Left hindlimb (tissue), 1 donor: Measurements from ENCODE around the gene ZNRF4.
A peak's percentile ranks its signal among the peaks of the same experiment; 100 is the strongest.
"Not testable (repeated sequence)": the region's sequence is repeated elsewhere in the genome, so short reads cannot be mapped to it uniquely, and the experiment has no call there.

Source experiments
- DNase-seq: peaks from one replicate; pipeline ENCODE4 v3.0.0-alpha.2; 2018

Gene ZNRF4, protein sequence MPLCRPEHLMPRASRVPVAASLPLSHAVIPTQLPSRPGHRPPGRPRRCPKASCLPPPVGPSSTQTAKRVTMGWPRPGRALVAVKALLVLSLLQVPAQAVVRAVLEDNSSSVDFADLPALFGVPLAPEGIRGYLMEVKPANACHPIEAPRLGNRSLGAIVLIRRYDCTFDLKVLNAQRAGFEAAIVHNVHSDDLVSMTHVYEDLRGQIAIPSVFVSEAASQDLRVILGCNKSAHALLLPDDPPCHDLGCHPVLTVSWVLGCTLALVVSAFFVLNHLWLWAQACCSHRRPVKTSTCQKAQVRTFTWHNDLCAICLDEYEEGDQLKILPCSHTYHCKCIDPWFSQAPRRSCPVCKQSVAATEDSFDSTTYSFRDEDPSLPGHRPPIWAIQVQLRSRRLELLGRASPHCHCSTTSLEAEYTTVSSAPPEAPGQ

DNA sequence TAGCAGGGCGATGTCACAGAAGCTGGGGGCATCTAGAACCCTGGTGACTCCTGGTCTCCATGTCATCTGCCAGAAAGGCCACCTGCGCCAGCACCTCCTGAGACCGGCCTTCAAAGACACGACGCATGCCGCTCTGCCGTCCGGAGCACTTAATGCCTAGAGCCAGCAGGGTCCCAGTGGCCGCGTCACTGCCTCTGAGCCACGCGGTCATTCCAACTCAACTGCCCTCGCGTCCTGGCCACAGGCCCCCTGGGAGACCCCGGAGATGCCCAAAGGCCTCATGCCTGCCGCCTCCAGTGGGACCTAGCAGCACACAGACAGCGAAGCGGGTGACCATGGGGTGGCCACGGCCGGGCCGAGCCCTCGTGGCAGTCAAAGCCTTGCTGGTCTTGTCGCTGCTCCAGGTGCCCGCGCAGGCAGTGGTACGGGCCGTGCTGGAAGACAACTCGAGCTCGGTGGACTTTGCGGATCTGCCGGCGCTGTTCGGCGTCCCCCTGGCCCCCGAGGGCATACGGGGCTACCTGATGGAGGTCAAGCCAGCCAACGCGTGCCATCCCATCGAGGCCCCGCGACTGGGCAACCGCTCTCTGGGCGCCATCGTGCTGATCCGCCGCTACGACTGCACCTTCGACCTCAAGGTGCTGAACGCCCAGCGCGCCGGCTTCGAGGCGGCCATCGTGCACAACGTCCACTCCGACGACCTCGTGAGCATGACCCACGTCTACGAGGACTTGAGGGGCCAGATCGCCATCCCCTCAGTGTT is at the start of gene ZNRF4:
ZNRF4 (plus strand) TSS at position 51 of the 763 bp plus-strand sequence; CDS start at position 126, 75 bp downstream.
- DNase-seq, result no peak

DNA sequence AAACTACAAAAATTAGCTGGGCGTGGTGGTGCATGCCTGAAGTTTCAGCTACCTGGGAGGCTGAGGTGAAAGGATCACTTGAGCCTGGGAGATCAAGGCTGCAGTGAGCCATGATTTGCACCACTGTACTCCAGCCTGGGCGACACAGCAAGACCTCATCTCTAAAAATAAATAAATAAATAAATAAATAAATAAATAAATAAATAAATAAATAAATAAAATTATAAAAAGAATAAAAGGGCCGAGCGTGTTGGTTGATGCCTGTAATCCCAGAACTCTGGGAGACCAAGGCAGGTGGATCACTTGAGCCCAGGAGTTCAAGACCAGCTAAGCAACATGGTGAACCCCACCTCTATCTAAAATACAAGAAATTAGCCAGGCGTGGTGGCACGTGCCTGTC is 49.0 kb upstream of the ZNRF4 start:
- DNase-seq, result not testable (repeated sequence)

DNA sequence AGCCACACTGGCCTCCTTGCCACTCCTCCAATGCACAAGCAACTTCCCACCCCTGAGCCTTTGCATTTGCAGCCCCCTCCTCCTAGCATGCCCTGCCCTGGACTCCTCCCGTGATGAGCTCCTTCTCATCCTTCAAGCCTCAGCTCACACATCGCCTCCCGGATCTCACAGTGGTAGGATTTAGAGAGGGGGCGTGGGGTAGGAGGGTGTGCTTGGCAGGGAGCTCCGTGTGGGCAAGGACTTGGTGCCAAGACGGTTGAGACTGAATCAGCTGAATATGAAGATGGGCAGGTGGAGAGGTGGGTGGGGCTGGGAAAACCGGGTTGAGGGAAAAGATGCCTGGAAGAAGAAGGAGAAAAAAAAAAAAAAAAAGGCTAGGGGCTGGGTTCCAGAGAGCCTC is 48.4 kb upstream of the ZNRF4 start:
- no peak for DNase-seq

DNA sequence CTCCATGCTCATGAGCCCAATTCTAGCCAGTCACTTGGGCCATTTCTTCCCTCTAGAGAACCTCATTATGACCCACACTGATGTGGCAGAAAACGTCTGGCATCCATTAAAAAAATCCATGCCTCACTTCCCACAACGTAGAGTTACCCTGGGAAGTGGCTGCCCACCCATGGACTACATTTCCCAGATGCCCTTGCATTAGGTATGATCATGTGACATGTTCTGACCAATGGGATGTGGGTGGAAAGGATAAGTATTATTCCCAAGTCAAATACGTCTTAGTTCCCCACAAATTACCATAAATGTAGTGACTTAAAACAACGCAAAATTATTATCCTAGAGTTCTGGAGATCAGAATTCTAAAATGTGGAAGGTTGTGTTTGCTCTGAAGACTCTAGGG is 47.9 kb upstream of the ZNRF4 start:
- DNase-seq, result no peak

DNA sequence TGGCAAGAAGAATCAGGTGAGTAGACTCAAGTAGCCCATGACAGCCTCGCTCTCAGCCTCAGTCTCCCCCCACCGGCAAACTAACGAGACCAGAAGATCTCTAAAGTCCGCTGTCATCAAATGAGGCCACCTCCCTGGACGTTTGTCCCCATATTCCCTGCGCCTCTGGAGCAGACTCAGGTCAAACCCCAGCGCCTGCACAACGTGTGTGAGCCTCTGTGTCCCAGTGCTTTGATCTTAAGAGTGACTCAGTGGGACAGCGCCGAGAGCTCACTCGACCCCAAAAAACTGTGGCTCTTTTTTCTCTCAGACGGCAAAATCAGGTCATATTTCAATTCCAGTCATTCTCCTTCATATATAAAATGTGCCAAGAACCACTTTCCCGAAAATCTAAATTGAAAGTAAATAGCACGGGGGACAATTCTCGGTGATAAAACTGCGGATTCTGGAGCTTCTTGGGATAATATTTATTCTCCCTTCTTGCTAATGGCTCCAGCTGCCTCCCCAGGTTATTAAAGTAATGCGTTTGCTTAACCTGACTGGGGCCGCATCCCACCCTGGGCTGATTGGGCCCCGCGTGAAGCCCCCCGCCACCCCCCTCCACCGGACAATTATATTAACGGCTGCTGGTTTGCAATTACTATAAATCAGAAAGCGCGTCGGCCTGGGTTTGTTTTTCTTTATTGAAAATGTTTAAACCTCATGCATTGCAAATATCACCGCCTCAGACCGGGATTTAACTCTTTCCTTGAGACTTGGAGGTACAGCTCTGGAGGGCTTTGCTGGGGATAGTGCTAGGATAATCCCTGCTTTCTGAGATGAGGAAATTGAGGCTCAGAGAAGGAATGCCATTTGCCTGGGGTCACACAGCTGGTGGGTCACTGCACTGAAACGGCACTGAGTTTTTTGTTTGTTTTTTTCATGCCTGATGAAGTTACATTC is 37.5 kb upstream of the ZNRF4 start:
- DNase-seq, result no peak

DNA sequence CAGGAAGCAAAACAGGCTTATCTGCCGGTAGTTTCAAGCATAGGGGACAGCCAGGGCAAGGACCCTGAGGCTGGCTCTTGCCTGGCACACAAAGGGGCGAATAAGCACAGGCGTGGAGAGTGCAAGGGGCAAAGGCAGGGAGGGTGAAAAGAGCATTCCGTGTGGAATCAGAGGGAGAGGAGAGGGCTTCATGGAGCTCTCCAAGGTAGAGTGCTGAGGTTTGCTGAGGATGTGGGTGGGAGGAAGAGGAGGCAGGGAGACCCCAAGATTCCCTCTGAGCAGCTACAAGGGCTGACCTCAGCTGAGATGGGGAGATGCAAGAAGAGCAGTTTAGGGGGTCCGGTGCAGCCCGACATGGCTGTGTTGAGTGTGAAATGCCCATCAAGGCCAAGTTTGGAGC is 36.5 kb upstream of the ZNRF4 start:
- DNase-seq, result no peak

DNA sequence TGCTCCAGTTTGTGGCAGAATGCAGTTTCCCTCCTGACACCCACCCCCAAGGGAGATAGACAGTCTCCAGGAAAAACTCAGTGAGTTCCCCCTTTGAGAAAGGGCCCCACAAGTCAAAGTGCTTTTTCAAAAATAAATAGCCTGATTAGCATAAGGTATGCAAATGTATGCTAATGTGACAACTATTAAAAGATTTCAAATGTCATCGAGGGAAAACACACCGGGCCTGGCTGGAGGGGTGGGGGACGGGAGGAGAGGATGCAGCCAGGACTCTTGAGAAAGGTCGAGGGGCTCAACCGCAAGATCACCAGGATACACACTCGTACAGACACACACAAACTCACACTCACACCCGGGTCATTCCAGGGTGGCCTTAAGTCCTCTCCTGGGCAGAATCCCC is 34.3 kb upstream of the ZNRF4 start:
- DNase-seq, result no peak

DNA sequence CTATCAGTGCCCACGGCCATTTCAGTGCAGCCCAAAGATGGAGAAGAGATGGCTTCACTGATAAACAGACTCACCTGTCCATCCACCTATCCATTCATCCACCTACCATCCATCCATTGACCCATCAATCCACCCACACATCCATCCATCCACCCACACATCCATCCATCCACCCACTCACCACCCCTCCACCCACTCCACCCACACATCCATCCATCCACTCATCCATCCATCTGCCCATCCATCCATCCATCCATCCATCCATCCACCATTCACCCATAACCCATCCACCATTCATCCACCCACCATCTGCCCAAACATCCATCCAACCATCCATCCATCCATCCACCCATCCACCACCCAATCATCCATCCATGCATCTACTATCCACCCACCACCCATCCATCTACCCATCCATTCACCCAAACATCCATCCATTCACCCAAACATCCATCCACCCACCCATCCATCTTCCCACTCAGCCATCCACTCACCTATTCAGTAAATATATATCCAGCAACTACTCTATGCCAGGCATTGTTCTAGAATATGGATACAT is 31.6 kb upstream of the ZNRF4 start:
- DNase-seq, result no peak

DNA sequence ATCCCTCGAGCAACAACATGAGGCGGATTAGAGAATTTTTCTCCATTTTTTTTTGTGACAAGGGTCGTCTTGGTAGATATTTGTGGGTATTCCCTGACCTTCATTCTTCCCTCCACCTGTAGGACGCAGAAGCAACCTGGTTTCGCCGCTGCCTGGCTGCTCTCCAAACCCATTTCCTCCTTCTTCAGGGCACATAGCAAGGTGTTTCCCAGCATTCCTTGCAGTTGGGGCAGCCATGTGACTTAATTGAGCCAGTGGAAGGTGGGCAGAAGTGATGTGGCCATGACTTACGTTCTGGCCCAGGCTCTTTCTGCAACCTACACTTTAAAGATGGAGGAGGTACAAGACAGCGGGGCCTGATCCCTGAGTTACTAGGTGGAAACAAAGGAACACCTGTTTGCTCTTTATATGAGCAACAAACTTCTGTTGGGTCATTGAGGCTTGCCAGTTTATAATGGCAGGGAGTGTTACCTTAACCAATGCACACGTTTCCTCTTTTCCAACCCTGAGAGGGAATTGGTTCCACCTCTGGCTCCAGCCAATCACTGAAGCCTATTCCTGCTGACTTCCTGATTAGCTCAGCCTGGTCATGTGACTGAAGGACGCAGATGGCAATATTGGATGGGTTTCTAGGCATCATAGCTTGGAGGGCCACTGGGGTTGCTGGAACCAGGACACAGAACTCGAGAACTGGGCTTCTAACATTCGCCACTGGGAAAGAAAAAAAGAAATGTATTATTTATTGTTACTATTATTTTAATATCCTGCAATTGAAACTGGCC is 30.8 kb upstream of the ZNRF4 start:
- no peak for DNase-seq

DNA sequence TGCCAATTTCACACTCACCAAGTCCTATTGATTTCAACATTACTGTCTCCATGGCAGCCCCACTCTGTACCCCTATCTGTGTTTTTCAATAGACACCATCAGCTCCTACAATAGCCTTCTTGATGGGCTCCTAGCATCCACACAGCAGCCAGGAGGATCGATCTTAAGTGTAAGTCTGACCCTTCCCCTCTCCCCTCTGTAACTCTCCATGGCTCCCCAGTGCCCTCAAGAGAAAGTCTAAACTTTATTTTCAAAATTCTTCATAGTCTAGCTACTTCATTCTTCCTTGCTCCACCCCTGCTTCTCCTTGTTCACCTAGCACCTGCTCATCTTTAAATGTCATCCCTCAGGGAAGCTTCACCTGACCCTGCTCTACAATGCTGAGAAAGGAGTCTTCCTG is 30.0 kb upstream of the ZNRF4 start:
- no peak for DNase-seq

DNA sequence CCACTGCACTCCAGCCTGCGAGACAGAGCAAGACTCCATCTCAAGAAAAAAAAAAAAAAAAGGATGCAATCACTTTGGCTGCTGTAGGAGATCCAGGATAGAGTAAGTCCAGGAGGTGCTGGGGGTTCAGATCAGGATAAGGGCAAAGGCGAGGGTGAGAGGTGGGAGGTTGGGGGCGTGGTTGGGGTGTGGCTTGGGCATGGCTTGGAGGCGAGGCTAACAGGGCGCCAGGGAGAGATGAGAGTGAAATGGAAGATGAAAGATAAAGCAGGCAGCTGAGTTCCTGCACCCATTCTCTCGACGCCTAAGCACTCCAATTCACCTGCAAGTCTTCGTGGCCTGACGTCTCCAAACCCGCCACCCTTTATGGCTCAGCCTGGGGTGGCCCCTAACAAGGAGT is 25.0 kb upstream of the ZNRF4 start:
- no peak for DNase-seq

DNA sequence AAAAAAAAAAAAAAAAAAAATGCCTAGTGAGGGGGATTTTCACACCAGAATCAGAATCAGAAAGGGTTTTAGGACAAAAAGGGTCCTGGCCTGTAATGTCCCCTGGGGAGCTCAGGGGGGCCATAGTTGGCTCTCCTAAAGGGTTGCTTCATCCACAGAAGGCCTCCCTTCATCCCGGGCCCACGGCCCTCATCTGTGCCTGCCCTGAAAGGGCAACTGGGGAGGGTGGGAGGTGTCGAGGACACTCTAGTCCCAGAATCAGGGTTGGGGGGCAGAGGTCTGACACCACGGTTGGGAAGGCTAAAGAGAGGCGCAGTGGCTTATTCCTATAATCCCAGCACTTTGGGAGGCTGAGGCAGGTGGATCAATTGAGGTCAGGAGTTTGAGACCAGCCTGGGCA is 22.5 kb upstream of the ZNRF4 start:
- no peak for DNase-seq

DNA sequence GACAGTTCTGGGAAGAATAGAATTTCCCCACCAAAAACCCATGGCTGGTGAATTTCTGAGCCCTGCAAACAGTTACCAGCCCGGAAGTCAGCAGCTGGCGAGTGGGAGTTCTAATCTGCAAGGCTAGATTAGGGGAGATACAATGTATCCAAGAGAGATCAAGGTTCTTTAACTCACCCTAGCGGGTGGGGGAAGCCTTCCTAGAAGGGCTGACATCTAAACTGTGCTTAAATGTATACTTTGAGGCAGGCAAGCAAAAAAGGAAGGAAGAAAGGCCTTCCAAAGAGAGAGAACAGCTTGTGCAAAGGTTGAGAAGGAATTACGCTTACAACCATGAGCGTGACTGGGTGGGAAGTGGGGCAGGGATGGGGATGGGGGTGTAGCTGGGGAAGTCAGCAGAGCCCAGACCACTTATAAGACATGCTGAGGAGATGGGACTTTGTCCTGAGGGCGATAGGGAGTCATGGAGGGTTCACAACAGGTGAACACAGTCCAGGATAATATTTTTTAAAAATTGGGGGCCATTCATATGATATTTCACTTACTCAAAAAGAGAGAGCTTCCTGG is 20.8 kb upstream of the ZNRF4 start:
- DNase-seq, result no peak

DNA sequence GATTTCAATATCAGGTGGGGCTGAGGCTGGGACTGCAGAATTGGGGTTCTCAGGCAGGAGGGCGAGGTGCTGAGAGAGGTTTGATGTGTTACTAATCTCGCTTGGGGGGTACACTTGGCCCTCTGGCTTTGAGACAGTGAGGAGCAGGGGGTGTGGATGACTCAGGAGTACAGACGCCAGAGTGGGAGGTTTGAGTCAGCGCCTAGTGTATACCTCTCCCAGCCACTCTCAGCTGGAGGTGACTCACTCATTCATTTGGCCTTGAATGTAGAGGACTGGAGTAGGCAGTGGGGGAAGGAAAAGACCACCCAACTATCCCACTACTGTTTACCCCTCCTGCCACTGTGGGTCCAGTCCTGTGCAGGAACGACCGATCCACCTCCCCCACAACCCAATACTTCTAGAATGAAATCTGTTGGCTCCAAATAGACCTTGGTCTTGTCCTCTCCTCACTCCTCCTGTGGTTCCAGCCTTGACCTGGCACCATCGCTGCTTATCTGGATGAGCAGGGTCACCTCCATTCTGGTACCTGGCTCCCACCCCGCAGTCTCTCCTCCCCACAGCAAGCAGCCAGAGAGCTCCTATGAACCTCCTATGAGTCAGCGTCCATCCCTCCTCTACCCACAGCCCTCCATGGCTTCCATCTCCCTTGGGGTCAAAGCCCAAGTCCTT is 20.1 kb upstream of the ZNRF4 start:
- DNase-seq, result no peak

DNA sequence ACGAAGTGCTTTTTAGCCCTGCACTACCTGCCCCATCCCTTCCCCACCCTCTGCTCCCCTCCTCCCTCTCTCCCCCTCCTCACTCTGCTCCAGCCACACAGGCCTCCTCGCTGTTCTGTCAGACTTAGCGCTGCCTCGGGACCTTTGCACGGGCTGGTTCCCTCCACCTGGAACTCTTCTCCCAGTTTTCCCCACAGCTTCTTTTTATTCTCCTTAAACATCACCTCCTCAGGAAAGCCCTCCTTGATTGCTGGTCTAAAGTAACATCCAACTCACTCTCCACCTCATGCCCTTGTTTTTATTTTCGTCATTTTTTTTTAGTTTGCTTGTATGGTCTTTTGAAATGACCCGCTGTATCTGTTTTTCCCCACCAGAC is 19.6 kb upstream of the ZNRF4 start:
- no peak for DNase-seq

DNA sequence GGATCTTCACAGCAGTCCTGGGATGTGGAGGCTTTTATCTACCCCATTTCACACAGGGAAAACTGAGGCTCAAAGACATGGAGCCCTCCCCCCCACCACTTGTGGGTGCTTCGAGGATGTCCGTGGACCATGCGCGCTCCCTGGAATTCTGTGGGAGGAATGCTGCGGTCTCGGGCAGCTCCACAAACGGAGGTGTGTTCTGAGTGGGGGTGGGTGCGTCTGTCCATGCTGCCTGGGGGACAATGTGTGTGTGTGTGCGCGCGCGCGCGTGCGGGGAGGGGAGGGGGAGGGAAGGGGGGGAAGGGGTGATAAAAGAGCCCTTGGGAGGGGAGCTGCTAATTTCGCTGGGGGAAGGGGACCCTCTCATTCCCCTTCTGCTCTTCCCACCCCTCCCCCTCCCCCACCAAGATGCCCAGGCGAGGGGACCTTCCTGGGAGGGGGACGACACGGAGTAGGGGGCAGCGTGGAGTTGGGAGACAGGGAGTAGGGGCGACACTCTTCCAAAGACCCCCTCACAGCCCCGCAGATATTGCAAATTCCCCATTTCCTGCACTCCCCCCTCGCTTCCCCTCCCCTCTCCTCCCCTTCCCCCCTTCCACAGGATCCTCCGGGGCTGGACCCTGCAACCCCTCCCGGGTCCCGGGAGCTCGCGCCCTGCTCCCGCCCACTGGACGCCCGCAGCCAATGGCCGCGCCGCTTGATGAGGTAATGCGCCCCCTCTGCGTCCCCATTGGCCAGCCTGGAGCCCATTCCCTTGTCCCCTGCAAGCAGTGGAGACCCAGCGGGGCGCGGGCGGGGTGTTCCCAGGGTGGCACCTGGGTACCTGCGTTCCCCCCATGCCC is 18.9 kb upstream of the ZNRF4 start:
- peak; percentile 47 for DNase-seq

DNA sequence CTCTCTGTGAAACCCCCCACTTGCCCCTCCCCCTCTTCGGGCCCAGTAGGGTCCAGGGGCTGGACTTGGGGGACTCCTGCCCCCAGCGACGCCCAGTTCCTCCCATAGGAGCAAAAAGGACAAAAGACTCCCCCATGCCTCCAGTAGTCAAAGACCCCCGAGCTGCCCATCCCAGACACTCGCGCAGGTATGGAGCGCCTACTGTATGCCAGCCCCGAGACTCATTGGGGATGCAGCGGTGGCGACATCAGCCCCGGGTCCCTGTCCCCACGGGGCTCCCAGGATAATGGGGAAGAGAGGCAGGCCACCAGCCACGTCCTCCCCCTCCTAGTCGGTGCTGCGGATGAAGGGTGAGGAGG is 18.3 kb upstream of the ZNRF4 start:
- no peak for DNase-seq

DNA sequence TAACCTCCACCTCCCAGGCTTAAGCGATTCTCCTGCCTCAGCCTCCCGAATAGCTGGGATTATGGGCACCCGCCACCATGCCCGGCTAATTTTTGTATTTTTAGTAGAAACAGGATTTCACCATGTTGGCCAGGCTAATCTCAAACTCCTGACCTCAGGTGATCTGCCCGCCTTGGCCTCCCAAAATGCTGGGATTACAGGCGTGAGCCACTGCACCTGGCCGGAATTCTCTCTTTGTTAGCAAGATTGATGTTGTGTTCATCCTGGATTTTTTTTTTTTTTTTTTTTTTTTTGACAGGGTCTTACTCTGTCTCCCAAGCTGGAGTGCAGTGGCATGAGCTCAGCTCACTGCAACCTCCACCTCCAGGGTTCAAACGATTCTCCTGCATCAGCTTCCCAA is 16.5 kb upstream of the ZNRF4 start:
- not testable (repeated sequence) for DNase-seq

DNA sequence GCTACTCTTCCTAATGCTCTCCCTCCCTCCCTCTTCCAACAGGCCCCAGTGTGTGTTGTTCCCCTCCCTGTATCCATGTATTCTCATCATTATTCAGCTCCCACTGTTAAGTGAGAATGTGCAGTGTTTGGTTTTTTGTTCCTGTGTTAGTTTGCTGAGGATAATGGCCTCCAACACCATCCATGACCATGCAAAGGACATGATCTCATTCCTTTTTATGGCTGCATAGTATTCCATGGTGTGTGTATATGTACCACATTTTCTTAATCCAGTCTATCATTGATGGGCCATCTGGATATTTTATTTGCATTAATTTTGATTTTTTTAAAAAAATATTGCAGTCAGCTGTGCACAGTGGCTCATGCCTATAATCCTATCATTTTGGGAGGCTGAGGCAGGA is 15.8 kb upstream of the ZNRF4 start:
- DNase-seq, result no peak

DNA sequence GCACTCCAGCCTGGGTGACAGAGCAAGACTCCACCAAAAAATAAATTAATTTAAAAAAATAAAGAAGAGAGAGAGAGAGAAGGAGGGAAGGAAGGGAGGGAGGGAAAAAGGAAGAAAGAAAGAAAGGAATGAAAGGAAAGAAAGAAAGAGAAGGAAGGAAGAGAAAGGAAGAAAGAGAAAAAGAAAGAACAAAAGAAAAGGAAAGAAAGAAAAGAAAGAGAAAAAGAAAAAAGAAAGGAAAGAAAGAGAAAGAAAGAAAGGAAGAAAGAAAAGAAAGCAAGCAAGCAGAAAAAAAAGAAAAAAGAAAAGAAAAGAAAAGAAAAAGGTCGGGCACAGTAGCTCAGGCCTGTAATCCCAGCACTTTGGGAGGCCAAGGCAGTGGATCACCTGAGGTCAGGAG is 14.9 kb upstream of the ZNRF4 start:
- DNase-seq, result no peak
